ENCODE measurements around the gene CDH23.

GRCh38 chr10:71547312-71547711, 150.6 kb downstream of the CDH23 start:
- TF ChIP-seq JUN (IDR thresholded peaks at IDR 0.05): no peak
- TF ChIP-seq CTCF (IDR thresholded peaks at IDR 0.05): no peak
- TF ChIP-seq EP300 (IDR thresholded peaks at IDR 0.05): no peak
- TF ChIP-seq GATA3 (IDR thresholded peaks at IDR 0.05; ENCODE audit: borderline replicate concordance): no peak
- no peak for TF ChIP-seq CHD4 (IDR thresholded peaks at IDR 0.05; ENCODE audit: borderline replicate concordance)
- TF ChIP-seq USF2 (IDR thresholded peaks at IDR 0.05): no peak
- TF ChIP-seq POLR2A (IDR thresholded peaks at IDR 0.05; ENCODE audit: low read length): no peak
- no peak for TF ChIP-seq BHLHE40 (IDR thresholded peaks at IDR 0.05; ENCODE audit: low read depth, low read length)
- TF ChIP-seq REST (IDR thresholded peaks at IDR 0.05): no peak
- TF ChIP-seq BCL3 (IDR thresholded peaks at IDR 0.05): no peak
- TF ChIP-seq MAX (IDR thresholded peaks at IDR 0.05): no peak
- no peak for TF ChIP-seq ELK1 (IDR thresholded peaks at IDR 0.05; ENCODE audit: low read depth, low read length)
- TF ChIP-seq ESRRA (IDR thresholded peaks at IDR 0.05; ENCODE audit: borderline replicate concordance, low read length): no peak

Data from A549 (cell line).